T-helper 2 cell treated with Interferon-gamma antibody and Interleukin-4, amounts not matched to agents 100 ng/mL and 5 ng/mL, for 36 hours (primary cell): ENCODE results near the gene TEKTIP1. TPM values are rescaled to one million over a fixed set of nuclear protein-coding genes. Genes with fewer than 3 reads are reported as not detected.

Experiments used
- intact Hi-C: fragments of 100-400 bp; cut with micrococcal nuclease; formaldehyde crosslinking; loops from one replicate; pipeline ENCODE4 v1.15.1; 2023
- total RNA-seq: library from RNA; stranded (reverse); gene quantifications from 2 replicates; pipeline ENCODE4 v1.2.3, GENCODE V29; 2022

The TEKTIP1 gene
- total RNA-seq, result 4.5 TPM in 2 replicates

DNA sequence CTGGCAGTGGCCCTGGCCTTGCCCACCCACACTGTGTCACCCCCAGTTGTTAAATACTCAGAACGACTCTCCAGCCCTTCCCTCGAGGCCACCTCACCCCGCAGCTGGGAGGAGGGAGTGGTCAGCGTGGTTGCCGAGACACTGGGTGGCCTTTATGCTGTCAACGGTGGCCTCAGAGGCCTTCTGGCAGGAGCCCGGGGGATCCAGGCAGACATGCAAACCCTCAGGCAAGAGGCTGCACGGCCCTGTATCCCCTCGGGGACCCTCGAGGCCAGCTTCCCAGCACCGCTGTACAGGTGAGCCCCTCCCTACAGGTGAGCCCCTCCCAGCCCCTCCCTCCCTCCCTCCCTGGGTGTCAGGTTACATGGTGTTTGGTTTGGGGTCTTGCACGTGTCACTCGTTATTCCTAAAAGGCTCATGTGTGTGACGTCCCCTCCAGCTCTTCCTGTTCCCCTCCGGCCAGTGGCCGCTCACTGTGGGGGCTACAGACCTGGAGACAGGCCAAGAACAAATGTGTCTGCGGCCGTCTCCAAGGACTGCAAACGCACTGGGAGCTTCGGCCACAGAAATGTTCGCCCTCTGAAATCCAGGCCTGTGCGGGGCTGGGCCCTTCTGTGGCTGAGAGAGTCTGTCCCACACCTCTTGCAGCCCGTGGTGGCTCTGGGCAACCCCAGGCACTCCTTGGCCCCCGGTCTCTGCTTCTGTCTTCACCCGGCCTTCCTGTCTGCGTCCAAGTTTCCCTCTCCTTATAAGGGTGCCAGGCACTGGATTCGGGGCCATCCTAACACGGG, at the start of gene TEKTIP1:
TEKTIP1 (plus strand) TSS at position 210 of the 791 bp plus-strand sequence; CDS start at position 214, 4 bp downstream.
- intact Hi-C loops, result no loop called here

DNA sequence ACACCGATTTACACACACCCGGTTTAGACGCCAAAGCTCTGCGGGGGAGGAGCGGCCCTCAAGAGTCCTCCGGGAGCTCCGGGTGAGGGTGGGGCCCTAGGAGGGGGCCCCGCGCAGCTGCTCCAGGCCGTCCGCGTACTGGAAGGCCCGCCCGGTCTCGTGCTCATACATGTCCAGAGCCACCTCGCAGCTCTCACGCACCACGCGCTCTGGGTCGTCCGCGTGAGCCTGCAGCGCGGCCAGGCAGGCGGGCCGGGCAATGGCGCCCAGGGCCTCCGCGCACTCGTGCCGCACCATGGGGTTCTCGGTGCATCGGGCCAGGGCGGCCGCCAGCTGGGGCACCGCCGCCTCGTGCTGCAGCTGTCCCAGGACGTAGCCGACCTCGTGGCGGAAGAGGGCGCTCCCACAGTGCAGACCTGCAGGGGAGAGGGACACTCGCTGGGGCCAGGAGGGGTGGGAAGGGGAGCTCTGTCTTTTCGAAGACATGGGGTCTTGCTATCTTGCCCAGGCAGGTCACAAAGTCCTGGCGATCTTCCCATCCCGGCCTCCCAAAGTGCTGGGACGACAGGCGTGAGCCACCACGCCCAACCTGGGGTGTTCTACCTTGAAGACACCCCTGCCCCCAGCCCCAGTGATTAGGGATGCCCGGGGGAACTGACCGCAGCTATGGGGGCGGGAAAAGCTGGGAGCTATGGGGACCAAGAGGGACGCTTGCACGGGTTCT, 47.4 kb upstream of the TEKTIP1 start:
- intact Hi-C loops, result no loop called here

GRCh38 chr19:3492131-3492839, 46.7 kb upstream of the TEKTIP1 start:
- intact Hi-C loops, result no loop called here

GRCh38 chr19:3492919-3493318, 46.1 kb upstream of the TEKTIP1 start:
- intact Hi-C loops, result no loop called here

- intact Hi-C loops, result no loop called here
Observed at GRCh38 chr19:3493651-3494050, 45.3 kb upstream of the TEKTIP1 start.

GRCh38 chr19:3494051-3494450, 44.9 kb upstream of the TEKTIP1 start:
- intact Hi-C loops, result no loop called here

- intact Hi-C loops, result no loop called here
Observed at GRCh38 chr19:3494559-3494958, 44.4 kb upstream of the TEKTIP1 start.

DNA sequence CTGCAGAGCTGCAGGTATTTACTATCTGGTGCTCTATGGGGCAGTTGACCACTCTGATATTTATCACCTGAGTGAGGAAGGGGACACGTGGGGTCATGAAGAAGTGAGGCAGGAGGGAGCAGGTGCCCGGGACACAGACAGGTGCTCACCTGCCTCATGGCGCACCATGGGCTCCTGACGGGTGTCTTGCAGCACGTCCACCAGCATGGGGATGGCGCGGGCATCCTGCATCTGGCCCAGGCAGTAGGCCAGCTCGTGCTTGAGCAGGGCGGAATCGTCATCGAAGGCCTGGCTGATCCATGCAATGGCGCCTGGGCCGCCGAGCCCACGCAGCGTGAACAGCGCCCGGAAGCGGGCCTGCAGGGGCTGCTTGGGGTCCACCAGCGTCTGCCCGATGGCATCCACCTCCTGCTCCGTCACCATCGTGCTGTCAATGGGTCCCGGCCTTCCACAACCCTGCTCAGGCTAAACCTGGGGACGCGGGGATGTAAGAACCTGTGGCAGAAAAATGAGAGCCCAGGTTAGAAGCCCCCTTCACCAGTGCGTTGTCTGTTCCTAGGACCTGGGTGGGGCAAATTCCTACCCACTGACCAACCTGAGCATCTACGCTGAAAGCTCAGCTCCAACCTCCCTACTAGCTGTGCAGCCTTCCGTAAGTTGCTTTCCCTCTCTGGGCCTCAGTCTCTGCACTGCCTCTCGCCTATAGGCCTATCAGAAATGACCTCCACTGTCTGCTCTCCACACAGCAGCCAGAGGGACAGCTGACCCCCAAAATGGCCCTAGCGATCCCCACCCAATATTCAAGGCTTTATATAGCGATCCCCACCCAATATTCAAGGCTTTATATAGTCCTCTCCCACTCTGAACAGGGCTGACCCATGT, 42.3 kb upstream of the TEKTIP1 start:
- intact Hi-C loops, result no loop called here

- intact Hi-C loops, result no loop called here
Observed at GRCh38 chr19:3497757-3498520, 41.0 kb upstream of the TEKTIP1 start.

GRCh38 chr19:3499738-3500428, 39.1 kb upstream of the TEKTIP1 start:
- intact Hi-C loops, result loop anchor here (10.0 kb wide), 2 partner anchors 545 to 1345 kb away; partner anchors contain the start of gene AP3D1

GRCh38 chr19:3500429-3501101, 38.4 kb upstream of the TEKTIP1 start, which contains the start of gene DOHH:
Gene DOHH, minus strand, starts transcription at chr19:3500674. Its CDS starts 3,860 bp downstream, at chr19:3496814.
- intact Hi-C loops, result loop anchor here (10.0 kb wide), 2 partner anchors 546 to 1346 kb away; partner anchors contain the start of gene AP3D1

DNA sequence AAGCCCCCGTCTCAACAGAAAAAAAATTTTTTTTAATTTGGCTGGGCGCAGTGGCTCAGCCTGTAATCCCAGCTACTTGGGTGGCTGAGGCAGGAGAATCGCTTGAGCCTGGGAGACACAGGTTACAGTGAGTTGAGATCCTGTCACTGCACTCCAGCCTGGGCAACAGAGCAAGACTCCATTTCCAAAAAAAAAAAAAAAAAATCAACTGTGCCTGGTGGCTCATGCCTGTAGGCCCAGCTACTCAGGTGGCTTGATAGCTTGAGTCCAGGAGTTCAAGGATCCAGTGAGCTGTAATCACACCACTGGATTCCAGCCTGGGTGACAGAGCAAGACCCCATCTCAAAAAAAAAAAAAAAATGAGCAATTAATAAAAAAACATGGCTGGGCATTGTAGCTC, 37.2 kb upstream of the TEKTIP1 start:
- intact Hi-C loops, result loop anchor here (10.0 kb wide), 2 partner anchors 547 to 1347 kb away; partner anchors contain the start of gene AP3D1

DNA sequence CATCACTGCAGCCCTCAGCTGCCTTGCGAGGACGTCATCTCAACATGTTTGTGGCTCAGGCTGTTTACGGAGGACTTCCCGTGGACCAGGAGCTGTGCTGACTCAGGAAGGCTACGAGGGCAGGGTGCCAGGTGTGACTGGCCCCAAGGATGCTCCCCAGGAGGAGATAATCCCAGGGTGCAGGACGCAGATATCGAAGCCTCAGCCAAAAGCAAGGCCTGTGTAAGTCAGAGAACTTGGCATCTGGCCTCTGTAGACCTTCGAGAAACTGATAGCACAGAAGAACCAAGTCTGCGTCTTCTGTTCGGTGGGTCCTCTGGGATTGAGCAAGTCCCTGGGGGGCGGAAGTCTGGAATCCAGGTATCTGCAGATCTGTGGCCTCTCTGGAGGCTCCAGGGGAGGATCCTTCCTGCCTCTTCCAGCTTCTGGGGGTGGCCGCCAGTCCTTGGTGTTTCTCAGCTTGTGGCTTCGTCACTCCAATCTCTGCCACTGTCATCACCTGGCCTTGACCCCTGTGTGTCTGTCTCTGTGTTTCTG, 35.9 kb upstream of the TEKTIP1 start:
- intact Hi-C loops, result loop anchor here (10.0 kb wide), 2 partner anchors 548 to 1348 kb away; partner anchors contain the start of gene AP3D1

- intact Hi-C loops, result loop anchor here (5.0 to 10.0 kb wide), 3 partner anchors 53 to 1350 kb away; partner anchors contain the start of genes AP3D1 and MFSD12
Observed at GRCh38 chr19:3504735-3505134, 34.2 kb upstream of the TEKTIP1 start.

GRCh38 chr19:3505598-3506383, 33.2 kb upstream of the TEKTIP1 start, which contains the start of gene FZR1:
Gene FZR1, plus strand, starts transcription at chr19:3506311. Its CDS starts 16,679 bp downstream, at chr19:3522990.
- intact Hi-C loops, result loop anchor here (1.0 to 10.0 kb wide), 5 partner anchors 52 to 1351 kb away; partner anchors contain the start of genes AP3D1, HMG20B and MFSD12

GRCh38 chr19:3506384-3507340, 32.3 kb upstream of the TEKTIP1 start:
- intact Hi-C loops, result loop anchor here (1.0 to 10.0 kb wide), 5 partner anchors 51 to 1352 kb away; partner anchors contain the start of genes AP3D1, HMG20B and MFSD12
